MM.1S (cell line): ENCODE results near the gene LTO1.

Experiments
- CTCF ChIP-seq: fragments of 300-600 bp; sonication (generic); IDR thresholded peaks from 2 replicates; pipeline ENCODE4 v1.5.1; 2016; ENCODE audit warnings: antibody characterized with exemption, low read length, mixed read lengths
- EZH2 ChIP-seq: fragments of 300-600 bp; sonication (generic); optimal IDR thresholded peaks from 2 replicates; pipeline ENCODE3; 2017; ENCODE audit warnings: low read depth, mild to moderate bottlenecking, antibody characterized with exemption, low read length, mixed read lengths
- EZH2phosphoT487 ChIP-seq: fragments of 300-600 bp; sonication (generic); IDR thresholded peaks from 2 replicates; pipeline ENCODE4 v1.6.1; 2018; ENCODE audit warnings: antibody characterized with exemption, low read length

GRCh38 chr11:69617682-69618081, 57.5 kb downstream of the LTO1 start:
- TF ChIP-seq CTCF: no peak
- TF ChIP-seq EZH2: no peak
- no peak for TF ChIP-seq EZH2phosphoT487
